GM21619 (cell line): ENCODE measurements around the gene TRAF4.

Source experiments
- ATAC-seq: cut with Tn5 transposase; IDR thresholded peaks from one replicate; pipeline ENCODE4 v1.9.1; 2021; ENCODE audit not compliant: unreplicated experiment

TRAF4 gene

DNA sequence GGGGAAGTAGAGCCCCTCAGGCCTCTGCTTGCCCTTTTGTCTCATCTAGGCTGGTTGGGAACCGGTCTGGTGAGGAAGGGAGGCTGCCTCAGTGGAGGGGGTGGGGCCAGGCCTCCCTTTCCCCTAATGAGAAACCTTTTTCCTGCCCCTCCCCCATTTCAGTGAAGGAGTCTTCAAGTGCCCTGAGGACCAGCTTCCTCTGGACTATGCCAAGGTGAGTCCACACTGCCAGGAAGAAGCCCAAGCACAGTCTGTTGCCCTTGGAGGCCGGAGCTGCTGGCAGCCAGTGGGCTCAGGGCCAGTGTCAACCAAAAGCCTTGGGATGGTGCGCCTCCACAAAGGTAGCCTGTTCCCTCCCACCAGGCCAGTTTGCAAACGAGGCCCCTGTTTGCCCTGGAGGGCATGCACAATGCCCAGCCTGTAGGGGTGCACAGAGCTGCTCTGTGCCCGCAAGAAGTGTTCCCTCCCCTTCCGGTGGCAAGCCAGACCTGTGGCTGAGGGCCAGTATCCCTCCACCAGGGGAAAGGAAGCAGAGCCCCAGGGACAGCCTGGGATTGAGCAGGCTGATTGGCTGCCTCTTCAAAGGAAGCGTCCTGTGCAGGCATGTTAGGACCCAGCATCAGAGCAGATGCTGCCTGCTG lies 3.4 kb downstream of the TRAF4 start:
- ATAC-seq = no peak

GRCh38 chr17:28747801-28748750 lies 4.3 kb downstream of the TRAF4 start:
- ATAC-seq = no peak

- ATAC-seq = no peak
These were observed 5.2 kb downstream of the TRAF4 start for GRCh38 chr17:28748852-28749515.

DNA sequence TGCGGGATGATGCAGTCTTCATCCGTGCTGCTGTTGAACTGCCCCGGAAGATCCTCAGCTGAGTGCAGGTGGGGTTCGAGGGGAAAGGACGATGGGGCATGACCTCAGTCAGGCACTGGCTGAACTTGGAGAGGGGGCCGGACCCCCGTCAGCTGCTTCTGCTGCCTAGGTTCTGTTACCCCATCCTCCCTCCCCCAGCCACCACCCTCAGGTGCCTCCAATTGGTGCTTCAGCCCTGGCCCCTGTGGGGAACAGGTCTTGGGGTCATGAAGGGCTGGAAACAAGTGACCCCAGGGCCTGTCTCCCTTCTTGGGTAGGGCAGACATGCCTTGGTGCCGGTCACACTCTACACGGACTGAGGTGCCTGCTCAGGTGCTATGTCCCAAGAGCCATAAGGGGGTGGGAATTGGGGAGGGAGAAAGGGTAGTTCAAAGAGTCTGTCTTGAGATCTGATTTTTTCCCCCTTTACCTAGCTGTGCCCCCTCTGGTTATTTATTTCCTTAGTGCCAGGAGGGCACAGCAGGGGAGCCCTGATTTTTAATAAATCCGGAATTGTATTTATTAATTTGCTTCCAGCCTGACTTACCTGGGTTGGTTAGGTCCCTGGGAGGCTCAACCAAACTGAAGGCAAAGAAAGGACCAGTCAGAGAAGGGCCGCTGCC lies 5.8 kb downstream of the TRAF4 start:
- ATAC-seq = no peak

GRCh38 chr17:28750178-28751047 lies 6.6 kb downstream of the TRAF4 start:
- no peak for ATAC-seq

DNA sequence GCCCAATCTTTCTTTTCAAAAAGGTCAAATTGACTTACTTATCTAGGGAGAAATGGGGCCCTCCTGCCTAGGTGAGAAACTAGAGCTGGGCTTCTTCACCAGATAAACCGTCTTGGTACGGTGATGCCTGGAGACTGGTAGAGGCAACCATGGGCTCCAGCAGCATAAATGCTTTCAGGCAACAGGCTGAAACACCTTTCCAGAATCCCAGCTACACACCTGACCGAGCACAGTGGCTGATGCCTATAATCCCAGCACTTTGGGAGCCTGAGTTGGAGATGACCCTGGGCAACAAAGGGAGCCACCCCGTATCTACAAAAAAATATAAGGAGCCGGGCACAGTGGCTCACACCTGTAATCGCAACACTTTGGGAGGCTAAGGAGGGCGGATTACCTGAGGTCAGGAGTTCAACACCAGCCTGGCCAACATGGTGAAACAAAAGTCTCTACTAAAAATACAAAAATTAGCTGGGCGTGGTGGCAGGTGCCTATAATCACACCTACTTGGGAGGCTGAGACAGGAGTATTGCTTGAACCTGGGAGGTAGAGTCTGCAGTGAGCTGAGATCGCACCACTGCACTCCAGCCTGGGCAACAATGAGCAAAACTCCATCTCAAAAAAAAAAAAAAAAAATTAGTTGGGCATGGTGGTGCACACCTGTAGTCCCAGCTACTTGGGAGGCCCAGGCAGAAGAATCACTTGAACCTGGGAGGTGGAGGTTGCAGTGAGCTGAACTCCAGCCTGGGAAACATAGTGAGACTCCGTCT lies 8.0 kb downstream of the TRAF4 start:
- no peak for ATAC-seq

DNA sequence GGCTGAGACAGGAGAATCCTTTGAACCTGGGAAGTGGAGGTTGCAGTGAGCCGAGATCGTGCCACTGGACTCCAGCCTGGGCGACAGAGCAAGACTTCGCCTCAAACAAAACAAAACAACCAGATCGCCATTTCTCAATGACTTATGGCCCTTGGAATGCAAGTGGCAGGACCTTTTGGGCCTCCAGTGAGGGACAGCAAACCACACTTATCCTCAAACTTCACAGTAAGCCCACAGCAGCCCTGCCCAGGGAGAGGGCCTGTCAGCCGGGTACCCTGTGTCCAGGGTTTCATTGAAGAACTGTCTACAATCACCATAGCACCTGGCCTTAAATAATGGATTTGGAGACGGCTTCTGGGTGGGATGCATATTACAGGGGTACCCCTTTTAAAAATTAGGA lies 11.7 kb downstream of the TRAF4 start:
- ATAC-seq = no peak

- no peak for ATAC-seq
These were observed 12.4 kb downstream of the TRAF4 start for GRCh38 chr17:28756049-28756804.

DNA sequence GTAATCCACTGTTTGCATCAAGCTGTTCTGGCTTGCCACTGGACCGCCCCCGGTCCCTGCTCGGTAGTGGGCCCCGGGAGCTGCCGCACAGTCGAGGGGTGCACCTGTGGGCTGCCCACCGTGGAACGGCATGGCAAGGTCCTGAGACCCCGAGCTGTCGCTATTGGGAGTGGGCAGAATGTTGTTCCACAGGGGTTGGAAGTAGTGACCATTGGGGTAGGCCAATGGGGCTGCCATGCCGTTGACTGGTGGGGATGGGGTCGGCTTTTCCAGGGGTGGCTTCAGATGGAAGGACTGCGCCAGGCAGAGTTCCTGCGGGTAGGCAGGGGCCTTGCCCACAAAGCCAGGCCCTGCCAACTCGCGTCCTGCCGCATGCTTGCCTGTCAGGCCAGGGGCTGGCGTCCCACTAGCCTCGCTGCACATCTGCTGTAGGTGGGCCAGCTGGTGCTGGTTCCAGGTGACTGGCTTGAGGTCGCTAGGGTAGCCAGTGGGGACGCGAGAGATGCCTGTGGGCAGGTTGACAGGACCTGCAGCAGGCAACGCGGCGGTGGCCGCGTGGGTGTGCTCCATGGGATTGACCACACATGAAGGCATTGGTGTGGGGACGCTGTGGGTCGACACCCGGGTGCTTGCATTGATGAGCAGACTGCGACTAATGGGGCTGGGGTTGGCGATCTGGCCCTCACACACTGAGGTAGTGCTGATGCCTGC lies 14.8 kb downstream of the TRAF4 start:
- ATAC-seq = no peak

GRCh38 chr17:28759256-28759865 lies 15.6 kb downstream of the TRAF4 start:
- no peak for ATAC-seq

GRCh38 chr17:28760601-28761562 lies 17.1 kb downstream of the TRAF4 start:
- ATAC-seq = no peak

DNA sequence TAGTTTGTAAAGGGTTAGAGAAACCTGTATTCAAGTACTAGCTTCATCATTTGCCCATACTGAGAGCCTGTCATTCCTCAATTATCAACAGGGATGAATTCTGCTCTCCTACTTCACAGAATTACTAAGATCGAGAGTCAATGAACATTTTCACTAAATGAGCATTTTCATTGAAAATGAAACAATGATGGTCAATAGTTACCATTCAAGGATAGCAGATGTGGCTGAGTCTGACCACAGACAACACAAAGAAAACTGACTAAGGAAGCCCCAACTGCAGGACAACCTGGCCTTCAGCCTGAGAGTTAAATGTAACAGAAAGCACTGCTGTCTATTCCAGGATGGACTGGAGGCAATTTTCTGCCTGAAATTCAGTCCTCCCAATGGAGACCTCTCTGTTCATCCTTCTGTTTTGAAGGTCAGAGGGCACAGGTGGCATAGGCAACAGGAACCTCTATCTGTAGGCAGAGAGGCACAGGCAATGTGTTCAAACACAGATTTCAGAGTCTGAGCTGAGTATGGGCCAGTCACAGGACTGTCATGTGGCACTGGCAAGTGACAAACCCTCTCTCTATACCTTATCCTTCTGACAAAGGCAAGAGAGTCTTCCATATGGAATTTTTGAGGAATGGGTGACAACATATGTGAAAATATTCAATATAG lies 19.5 kb downstream of the TRAF4 start:
- no peak for ATAC-seq

- no peak for ATAC-seq
These were observed 20.0 kb downstream of the TRAF4 start for GRCh38 chr17:28763804-28764266.

GRCh38 chr17:28765038-28765437 lies 21.2 kb downstream of the TRAF4 start:
- ATAC-seq = no peak

- ATAC-seq = no peak
These were observed 29.9 kb downstream of the TRAF4 start for GRCh38 chr17:28773736-28774135.

- no peak for ATAC-seq
These were observed 30.4 kb downstream of the TRAF4 start for GRCh38 chr17:28774206-28774605.
